Activated CD8-positive, alpha-beta T cell treated with anti-CD3 and anti-CD28 coated beads for 36 hours (primary cell): ENCODE measurements around the gene CAMK1D. TPM values are rescaled to one million over a fixed set of nuclear protein-coding genes. Genes with fewer than 3 reads are reported as not detected.

Source experiments
- ATAC-seq: fragments of 200-7000 bp; cut with Tn5 transposase; one replicate; pipeline ENCODE4 v1.10.0; 2021; ENCODE audit warnings: mild to moderate bottlenecking, moderate library complexity
- CTCF ChIA-PET: fragments of 350-600 bp; sonication (Branson Sonifier 250); formaldehyde crosslinking; loops from one replicate; lab custom pipeline; 2021; ENCODE audit warnings: antibody characterized with exemption; lab: Charles Lee
- POLR2A ChIA-PET: fragments of 350-600 bp; sonication (Branson Sonifier 250); formaldehyde crosslinking; loops from one replicate; lab custom pipeline; 2021; ENCODE audit warnings: antibody characterized with exemption; lab: Charles Lee
- DNase-seq: peaks from one replicate; pipeline ENCODE4 v3.0.0-alpha.2; 2020
- H3K27ac Mint-ChIP-seq: one replicate; pipeline ENCODE4 v1.8.0; 2021; ENCODE audit warnings: mild to moderate bottlenecking, mixed read lengths
- H3K27me3 Mint-ChIP-seq: one replicate; pipeline ENCODE4 v1.8.0; 2021; ENCODE audit warnings: mixed read lengths
- H3K36me3 Mint-ChIP-seq: one replicate; pipeline ENCODE4 v1.8.0; 2021; ENCODE audit warnings: low read depth, mixed read lengths
- H3K4me1 Mint-ChIP-seq: one replicate; pipeline ENCODE4 v1.8.0; 2021; ENCODE audit warnings: low read depth, mixed read lengths
- H3K4me3 Mint-ChIP-seq: one replicate; pipeline ENCODE4 v1.8.0; 2021; ENCODE audit warnings: mild to moderate bottlenecking, moderate library complexity, mixed read lengths
- H3K9me3 Mint-ChIP-seq: one replicate; pipeline ENCODE4 v1.8.0; 2021; ENCODE audit warnings: mixed read lengths
- intact Hi-C: fragments of 100-400 bp; cut with micrococcal nuclease; formaldehyde crosslinking; loops from one replicate; pipeline ENCODE4 v1.10.0; 2022
- total RNA-seq, 2 experiments: library from RNA; stranded (reverse); gene quantifications; one replicate each; pipeline ENCODE4 v1.2.3, GENCODE V29; 2021
- TF ChIP-seq, protein P1 (sequence below): fragments of 200-600 bp; IDR thresholded peaks from one replicate; pipeline ENCODE4 v1.8.0; 2022; ENCODE audit warnings: antibody characterized with exemption, mild to moderate bottlenecking

The CAMK1D gene
- total RNA-seq, 2 experiments from 2014 or later: 13.8 TPM

DNA sequence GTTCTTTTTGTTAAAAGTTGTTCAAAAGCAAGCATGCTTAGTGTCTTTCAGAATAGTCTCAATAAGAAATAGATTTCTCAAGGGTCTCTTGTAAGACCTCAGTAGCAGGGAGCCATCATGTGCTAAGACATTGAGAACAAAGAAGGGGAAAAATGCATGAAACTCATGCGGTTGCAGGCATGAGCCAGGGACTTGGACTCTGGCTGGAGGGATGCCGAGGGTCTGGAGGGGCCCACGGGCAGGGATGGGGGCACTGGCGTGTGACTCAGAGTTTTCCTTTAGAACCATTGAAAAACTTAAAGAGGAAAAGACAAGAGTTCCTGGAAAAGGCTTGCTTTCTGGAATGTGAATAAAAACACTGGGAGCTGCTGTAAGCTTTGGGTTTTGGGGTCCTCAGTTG is 398.8 kb downstream of the CAMK1D start:
- TF ChIP-seq, protein P1, sequence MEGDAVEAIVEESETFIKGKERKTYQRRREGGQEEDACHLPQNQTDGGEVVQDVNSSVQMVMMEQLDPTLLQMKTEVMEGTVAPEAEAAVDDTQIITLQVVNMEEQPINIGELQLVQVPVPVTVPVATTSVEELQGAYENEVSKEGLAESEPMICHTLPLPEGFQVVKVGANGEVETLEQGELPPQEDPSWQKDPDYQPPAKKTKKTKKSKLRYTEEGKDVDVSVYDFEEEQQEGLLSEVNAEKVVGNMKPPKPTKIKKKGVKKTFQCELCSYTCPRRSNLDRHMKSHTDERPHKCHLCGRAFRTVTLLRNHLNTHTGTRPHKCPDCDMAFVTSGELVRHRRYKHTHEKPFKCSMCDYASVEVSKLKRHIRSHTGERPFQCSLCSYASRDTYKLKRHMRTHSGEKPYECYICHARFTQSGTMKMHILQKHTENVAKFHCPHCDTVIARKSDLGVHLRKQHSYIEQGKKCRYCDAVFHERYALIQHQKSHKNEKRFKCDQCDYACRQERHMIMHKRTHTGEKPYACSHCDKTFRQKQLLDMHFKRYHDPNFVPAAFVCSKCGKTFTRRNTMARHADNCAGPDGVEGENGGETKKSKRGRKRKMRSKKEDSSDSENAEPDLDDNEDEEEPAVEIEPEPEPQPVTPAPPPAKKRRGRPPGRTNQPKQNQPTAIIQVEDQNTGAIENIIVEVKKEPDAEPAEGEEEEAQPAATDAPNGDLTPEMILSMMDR: no peak
- no peak overlapping the region for H3K4me3 Mint-ChIP-seq
- no peak for DNase-seq
- no peak for ATAC-seq
- no peaks in the 10 kb centered on the region for H3K9me3 Mint-ChIP-seq
- ChIA-PET CTCF (no interaction called here), POLR2A (no interaction called here)
- H3K4me1 Mint-ChIP-seq: no peaks in the 10 kb centered on the region
- intact Hi-C loops: no loop called here
- H3K36me3 Mint-ChIP-seq: no peaks in the 10 kb centered on the region
- H3K27ac Mint-ChIP-seq: no peak overlapping the region
- no peaks in the 10 kb centered on the region for H3K27me3 Mint-ChIP-seq

DNA sequence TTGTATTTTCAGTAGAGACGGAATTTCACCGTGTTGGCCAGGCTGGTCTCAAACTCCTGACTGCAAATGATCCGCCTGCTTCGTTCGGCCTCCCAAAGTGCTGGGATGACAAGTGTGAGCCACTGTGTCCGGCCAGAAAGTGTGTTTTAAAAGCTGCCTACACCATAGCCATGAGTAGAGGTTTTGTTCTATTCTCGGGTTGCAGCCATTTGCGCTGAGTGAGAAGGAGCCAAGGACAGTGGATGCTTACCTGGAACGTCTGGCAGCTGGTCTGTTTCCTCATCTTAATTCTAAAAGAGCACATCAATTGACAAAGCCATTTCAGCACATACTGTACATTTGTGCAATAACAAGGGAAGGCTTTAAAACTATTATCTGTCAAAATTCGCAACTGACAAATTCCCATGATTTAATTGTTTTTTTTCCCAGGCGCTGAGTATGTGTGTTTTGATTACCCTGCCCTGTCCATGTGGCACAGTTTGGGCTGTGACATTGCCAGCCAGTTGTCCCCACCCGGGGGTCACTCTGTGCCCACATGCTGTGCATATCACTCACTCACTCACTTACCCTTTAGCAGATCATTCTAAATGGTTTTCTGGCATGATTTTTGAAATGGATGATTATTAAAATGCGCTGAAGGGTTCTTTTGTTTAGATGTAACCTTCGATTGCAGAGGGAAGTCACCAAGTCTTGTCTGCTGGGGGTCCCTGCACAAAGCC is 400.6 kb downstream of the CAMK1D start:
- Mint-ChIP-seq H3K4me3 (no peak overlapping the region), H3K4me1 (no peaks in the 10 kb centered on the region), H3K27ac (no peak overlapping the region), H3K27me3 (no peaks in the 10 kb centered on the region), H3K9me3 (no peaks in the 10 kb centered on the region), H3K36me3 (no peaks in the 10 kb centered on the region)
- TF ChIP-seq, protein P1: no peak
- intact Hi-C loops: no loop called here
- ChIA-PET CTCF (interaction anchor here (2.0 kb wide), 1 partner anchor 32 kb away, joined by 7 read pairs; no protein-coding TSS in a partner anchor), POLR2A (no interaction called here)
- DNase-seq (no peak), ATAC-seq (no peak)

DNA sequence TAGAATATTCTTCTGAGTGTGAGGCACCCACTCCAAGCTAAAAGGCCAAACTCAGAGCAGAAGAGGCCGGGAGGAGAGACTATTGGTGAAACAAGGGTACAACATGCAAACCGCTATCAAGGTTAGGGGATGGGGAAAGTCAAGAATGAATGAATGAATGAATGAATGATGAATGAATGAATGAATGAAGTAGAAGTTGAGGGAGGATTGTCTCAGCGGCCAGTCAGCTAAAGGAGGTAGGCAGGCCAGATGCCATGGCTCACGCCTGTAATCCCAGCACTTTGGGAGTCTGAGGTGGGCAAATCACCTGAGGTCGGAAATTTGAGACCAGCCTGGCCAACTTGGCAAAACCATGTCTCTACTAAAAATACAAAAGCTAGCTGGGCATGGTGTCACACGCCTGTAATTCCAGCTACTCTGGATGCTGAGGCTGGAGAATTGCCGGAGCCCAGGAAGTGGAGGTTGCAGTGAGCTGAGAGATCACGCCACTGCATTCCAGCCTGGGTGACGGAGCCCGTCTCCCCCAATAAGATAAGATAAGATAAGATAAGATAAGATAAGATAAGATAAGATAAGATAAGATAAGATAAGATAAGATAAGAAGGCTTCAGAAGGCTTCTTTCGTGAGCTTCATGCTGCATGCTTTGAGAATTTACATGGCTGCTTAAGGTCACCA is 401.3 kb downstream of the CAMK1D start:
- CTCF ChIA-PET: interaction anchor here (2.0 kb wide), 1 partner anchor 31 kb away, joined by 7 read pairs; no protein-coding TSS in a partner anchor
- intact Hi-C loops: no loop called here
- Mint-ChIP-seq H3K9me3 (no peaks in the 10 kb centered on the region), H3K4me3 (no peak overlapping the region), H3K36me3 (no peaks in the 10 kb centered on the region), H3K4me1 (no peaks in the 10 kb centered on the region), H3K27ac (no peak overlapping the region), H3K27me3 (no peaks in the 10 kb centered on the region)
- TF ChIP-seq, protein P1: no peak
- DNase-seq (no peak), ATAC-seq (no peak)
- POLR2A ChIA-PET: interaction anchor here (0.7 kb wide), 1 partner anchor 27 kb away, joined by 3 read pairs; no protein-coding TSS in a partner anchor

DNA sequence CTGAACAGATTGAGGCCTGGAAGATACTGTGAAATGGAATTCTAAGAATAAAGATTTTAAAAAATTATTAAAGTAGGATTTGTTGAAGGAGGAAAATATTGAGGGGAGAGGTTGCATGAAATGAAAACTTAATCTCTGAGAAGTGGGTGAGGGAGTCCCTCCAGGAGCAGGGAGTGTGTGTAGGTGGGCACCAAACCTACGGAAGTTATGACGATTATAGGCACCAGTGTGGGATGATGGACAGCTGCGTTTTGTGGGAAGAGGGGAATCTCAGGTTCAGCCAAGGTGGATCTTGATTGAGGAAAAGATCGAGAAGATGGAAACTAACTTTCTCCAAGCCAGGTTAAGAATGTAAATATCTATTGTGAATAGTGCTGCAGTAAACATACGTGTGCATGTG is 405.7 kb downstream of the CAMK1D start:
- Mint-ChIP-seq H3K4me1 (no peaks in the 10 kb centered on the region), H3K27me3 (no peaks in the 10 kb centered on the region), H3K36me3 (no peaks in the 10 kb centered on the region), H3K9me3 (no peaks in the 10 kb centered on the region), H3K4me3 (no peak overlapping the region), H3K27ac (no peak overlapping the region)
- ChIA-PET CTCF (no interaction called here), POLR2A (no interaction called here)
- DNase-seq (no peak), ATAC-seq (no peak)
- TF ChIP-seq, protein P1: no peak
- intact Hi-C loops: no loop called here

DNA sequence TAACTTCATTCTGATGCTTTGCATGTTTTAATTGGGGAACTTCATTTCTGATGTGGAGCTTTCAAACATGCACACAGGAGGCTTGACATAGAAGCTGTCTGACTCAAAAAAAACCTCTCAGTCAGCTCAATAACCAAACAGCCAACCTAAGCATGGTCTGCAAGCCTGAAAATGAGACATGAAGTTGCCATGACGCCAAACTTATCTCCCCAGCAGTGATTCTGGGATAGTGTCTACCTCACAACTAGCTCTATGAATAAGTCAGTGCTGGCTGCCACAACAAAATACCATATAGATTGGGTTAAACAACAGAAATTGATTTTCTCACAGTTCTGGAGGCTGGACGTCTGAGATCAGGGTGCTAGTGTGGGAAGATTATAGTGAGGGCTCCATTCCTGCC is 408.0 kb downstream of the CAMK1D start:
- Mint-ChIP-seq H3K4me3 (no peak overlapping the region), H3K9me3 (no peaks in the 10 kb centered on the region), H3K27me3 (no peaks in the 10 kb centered on the region), H3K4me1 (no peaks in the 10 kb centered on the region), H3K36me3 (peaks cover 2% of the 10 kb centered on the region), H3K27ac (no peak overlapping the region)
- intact Hi-C loops: no loop called here
- ATAC-seq (no peak), DNase-seq (no peak)
- ChIA-PET CTCF (interaction anchor here (0.8 to 1.6 kb wide), 4 partner anchors 25 to 533 kb away, joined by 3 to 8 read pairs (median 3); no protein-coding TSS in a partner anchor), POLR2A (no interaction called here)
- TF ChIP-seq, protein P1: no peak
